ENCODE data around the gene SH3RF2. TPM values are rescaled to one million over a fixed set of nuclear protein-coding genes. Genes with fewer than 3 reads are reported as not detected.

The SH3RF2 gene
- total RNA-seq, 1 donor from 2014 or later: 12.0 TPM

DNA sequence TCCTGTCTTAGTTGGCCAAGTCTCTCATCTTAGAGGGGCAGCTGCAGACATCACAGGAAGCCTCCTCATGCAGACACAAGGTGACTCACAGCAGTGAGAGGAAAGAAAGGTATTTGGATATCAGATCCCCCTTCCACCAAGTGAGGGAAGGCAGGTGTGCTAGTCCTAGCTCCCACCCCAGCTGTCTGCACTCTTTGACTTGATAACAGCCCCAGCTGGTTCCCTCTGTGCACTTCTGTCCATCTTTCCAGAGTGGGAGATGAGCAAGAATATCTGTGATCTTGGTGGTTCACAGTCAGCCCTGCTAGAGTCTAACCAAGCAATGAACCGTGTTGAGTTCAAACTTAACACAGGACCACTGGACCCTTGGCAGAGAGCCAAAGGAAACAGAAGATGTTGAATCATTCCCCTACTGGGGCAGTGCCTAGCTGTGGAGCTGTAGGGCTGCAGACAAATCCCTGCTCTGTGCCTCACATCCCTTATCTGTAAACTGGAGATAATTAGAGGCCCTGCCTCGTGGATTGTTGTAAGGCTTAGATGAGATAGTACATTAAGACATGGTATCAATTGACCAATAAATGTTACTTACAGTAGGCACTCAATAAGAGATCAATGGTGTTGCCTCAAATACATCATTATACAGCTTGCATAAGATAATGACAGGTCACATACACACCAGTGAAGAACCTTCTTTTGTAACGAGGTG is 39.1 kb downstream of the SH3RF2 start:
- TF ChIP-seq, protein P1, sequence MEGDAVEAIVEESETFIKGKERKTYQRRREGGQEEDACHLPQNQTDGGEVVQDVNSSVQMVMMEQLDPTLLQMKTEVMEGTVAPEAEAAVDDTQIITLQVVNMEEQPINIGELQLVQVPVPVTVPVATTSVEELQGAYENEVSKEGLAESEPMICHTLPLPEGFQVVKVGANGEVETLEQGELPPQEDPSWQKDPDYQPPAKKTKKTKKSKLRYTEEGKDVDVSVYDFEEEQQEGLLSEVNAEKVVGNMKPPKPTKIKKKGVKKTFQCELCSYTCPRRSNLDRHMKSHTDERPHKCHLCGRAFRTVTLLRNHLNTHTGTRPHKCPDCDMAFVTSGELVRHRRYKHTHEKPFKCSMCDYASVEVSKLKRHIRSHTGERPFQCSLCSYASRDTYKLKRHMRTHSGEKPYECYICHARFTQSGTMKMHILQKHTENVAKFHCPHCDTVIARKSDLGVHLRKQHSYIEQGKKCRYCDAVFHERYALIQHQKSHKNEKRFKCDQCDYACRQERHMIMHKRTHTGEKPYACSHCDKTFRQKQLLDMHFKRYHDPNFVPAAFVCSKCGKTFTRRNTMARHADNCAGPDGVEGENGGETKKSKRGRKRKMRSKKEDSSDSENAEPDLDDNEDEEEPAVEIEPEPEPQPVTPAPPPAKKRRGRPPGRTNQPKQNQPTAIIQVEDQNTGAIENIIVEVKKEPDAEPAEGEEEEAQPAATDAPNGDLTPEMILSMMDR (conservative IDR thresholded peaks at IDR 0.05; ENCODE audit: low read depth, low read length): no peak
- DNase-seq (ENCODE audit: low read depth): peak; percentile 93
- H3K4me3 ChIP-seq (ENCODE audit: low read depth, low read length): no peak overlapping the region

DNA sequence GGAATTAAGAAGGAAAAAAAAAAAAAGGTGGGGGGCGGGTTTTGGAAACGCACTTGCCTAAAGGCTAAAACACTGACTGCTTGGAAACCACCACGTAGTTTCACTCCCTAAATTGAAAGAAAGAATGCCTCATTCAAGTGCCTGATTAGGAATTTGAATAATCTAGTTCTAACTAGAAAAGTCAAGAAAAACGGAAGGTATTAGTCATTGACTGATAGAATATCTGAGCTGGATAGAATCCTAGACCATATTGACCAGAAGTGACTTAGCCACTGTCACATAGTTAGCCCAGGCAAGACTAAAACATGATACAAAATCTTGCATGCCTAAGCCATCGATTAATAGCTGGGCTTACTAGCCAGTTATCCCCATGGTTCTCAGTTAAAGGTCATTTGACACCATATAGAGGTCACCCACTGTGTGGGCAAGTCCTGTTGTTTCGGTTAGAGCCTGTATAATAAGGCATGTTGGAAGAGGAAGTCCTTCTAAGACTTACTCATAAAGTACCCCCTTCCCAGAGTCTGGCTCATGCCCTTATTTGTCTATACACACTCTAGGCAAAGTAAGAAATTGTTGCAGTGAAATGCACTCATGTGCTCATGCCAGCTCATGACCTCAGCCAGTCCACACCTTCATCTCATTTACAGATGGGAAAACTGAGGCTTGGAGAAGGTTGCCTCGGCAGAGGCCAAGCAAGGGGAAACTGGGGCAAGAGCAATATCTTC is 40.2 kb downstream of the SH3RF2 start:
- H3K4me3 ChIP-seq (ENCODE audit: low read depth, low read length): no peak overlapping the region
- no peak for DNase-seq (ENCODE audit: low read depth)
- TF ChIP-seq, protein P1 (conservative IDR thresholded peaks at IDR 0.05; ENCODE audit: low read depth, low read length): no peak

DNA sequence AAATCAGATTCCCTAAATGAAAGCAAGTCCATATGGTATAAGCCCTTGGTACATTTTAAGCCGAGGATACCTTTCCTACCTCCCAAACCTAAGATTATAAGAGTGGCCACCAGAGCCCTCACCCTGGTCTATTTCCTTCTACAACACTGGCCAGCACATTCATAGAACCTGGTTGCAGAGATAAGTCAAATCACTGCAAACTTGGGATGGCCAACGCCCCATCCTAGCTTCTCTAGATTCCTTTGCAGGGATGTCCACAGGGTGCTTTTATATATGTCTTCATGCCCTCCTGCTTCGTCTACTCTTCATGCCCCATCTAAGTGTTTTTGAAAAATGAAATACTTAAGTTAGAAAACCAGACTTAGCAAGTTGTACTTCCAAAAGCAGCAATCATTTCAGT is 41.8 kb downstream of the SH3RF2 start:
- TF ChIP-seq, protein P1 (conservative IDR thresholded peaks at IDR 0.05; ENCODE audit: low read depth, low read length): no peak
- no peak for DNase-seq (ENCODE audit: low read depth)
- no peak overlapping the region for H3K4me3 ChIP-seq (ENCODE audit: low read depth, low read length)

DNA sequence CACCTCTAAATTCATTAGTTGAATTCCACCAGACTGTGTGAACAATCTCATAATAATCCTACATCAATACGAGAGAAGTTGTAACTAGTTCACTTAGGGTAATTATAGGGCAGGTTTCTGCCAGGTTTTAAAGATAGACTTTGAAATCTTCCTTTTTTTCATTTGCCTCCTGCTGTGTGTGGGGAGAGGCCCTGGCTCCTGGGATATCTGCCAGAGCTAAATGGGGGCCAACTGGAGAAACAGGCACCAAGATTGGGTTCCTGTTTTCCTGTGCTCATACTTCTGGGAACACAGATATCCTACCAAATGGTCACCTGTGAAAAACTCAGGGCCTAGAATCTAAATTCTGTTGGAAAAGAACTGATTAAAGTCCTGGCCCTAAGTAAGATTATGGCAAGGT is 42.3 kb downstream of the SH3RF2 start:
- no peak for DNase-seq (ENCODE audit: low read depth)
- TF ChIP-seq, protein P1 (conservative IDR thresholded peaks at IDR 0.05; ENCODE audit: low read depth, low read length): no peak
- H3K4me3 ChIP-seq (ENCODE audit: low read depth, low read length): no peak overlapping the region

DNA sequence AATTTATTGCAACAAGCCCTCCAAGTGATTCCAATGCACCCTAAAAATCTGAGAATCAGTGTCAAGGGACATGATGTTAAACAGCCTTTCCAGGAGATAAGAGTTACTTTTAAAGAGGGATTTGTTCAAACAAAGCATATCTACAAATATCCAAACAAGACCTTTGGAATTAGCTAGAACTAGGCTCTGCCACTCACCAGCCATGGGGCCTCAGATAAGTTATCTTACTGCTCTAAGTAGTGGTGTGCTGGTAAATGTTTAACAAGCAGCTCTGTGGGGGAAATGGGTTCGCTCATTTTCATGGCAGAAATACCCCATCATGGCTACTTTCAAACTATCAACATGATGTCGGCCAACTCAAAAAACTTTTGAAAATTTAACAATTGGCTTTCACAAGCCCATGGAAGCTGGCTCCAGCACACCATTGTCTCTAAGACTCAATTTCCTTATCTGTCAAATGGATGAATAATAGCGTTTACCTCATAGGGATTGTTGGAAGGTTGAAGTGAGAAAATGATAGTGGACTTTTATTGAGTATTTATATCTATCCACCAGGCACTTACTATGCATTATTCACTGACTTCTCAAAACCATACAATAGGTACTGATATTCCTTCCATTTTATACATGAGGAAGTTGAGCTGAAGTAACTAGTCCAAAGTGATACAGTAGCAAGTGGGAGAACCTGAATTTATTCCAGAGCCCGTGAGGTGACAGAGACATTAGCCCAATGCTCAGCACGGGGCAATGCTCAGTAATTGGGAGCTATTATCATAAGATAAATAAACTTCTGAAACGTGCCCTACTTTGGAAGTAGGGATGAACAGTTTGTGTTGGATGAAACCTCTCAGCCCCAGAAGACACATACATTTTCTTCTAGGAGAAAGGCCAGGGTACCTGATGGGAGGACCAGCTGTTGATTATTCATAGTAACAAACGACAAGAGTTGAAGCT is 43.2 kb downstream of the SH3RF2 start:
- no peak overlapping the region for H3K4me3 ChIP-seq (ENCODE audit: low read depth, low read length)
- TF ChIP-seq, protein P1 (conservative IDR thresholded peaks at IDR 0.05; ENCODE audit: low read depth, low read length): no peak
- DNase-seq (ENCODE audit: low read depth): no peak

DNA sequence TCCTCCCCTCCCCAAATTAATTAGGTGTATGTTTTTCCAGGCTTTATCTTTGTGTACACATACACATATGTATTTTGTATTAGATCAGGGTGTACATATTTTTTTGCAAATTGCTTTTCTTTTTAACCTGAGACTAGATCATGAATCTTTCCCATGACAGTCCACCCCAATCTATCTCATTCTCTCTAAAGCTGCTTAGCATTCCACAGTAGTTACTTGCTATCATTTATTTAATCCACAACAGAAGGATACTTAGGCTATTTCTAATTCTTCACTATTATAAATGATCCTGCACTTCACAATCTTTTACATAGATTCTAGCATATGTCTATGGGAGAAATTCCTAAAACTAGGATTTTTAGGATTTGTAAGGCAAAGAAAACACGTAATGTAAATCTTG is 43.9 kb downstream of the SH3RF2 start:
- no peak for DNase-seq (ENCODE audit: low read depth)
- H3K4me3 ChIP-seq (ENCODE audit: low read depth, low read length): no peak overlapping the region
- TF ChIP-seq, protein P1 (conservative IDR thresholded peaks at IDR 0.05; ENCODE audit: low read depth, low read length): no peak

Data from epithelial cell of proximal tubule (primary cell).